Measurements from ENCODE around the gene CYP26A1. TPM values are rescaled to one million over a fixed set of nuclear protein-coding genes. Genes with fewer than 3 reads are reported as not detected.

The CYP26A1 gene
- total RNA-seq, 2 donors from 2014 or later = 5.6 TPM; not detected in 1

DNA sequence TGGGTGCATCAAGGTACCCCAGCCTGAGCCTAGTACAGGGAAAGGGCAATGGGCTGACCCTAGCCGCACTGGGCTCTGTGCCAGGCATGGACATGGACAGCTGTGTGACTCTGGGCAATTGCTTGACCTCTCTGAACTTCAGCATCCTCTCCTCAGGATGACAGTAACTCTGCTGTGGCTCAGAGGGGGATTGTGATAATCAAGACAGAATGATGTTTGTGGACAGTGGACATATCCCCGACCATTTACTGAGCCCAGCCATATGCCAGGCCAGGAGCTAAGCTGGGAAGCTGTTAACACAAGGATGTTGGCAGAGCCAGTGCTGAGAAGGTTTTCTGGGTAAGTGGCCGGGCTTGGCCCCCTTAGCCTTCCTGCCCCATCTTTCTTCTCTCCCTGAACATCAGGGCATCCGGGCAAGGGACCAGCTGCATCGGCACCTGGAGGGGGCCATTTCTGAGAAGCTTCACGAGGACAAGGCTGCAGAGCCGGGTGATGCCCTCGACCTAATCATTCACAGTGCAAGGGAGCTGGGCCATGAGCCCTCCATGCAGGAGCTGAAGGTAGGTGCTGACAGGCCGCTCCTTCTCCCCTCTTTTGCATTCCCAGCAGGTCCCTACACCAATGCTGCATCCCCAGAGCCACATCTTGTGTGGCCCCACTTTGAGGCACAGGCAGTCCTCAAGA is 9.6 kb upstream of the CYP26A1 start:
- WGBS, 2 donors = 59 to 67% methylated on average over 8 to 9 of the region's 9 CpGs
- ATAC-seq (no peak), DNase-seq (no peak)
- H3K36me3 ChIP-seq (replicated peaks in 1 of 2; ENCODE audit: insufficient read depth in 1 of 2, low read depth in 2 of 2) = no peaks in the 10 kb centered on the region
- H3K9me3 ChIP-seq = no peaks in the 10 kb centered on the region
- intact Hi-C loops (cut with DNase I) = no loop called here
- H3K27ac ChIP-seq = no peak overlapping the region
- H3K4me3 ChIP-seq = no peak overlapping the region
- no peaks in the 10 kb centered on the region for H3K27me3 ChIP-seq
- no peak for TF ChIP-seq POLR2A (IDR thresholded peaks at IDR 0.05)
- TF ChIP-seq, protein P1, sequence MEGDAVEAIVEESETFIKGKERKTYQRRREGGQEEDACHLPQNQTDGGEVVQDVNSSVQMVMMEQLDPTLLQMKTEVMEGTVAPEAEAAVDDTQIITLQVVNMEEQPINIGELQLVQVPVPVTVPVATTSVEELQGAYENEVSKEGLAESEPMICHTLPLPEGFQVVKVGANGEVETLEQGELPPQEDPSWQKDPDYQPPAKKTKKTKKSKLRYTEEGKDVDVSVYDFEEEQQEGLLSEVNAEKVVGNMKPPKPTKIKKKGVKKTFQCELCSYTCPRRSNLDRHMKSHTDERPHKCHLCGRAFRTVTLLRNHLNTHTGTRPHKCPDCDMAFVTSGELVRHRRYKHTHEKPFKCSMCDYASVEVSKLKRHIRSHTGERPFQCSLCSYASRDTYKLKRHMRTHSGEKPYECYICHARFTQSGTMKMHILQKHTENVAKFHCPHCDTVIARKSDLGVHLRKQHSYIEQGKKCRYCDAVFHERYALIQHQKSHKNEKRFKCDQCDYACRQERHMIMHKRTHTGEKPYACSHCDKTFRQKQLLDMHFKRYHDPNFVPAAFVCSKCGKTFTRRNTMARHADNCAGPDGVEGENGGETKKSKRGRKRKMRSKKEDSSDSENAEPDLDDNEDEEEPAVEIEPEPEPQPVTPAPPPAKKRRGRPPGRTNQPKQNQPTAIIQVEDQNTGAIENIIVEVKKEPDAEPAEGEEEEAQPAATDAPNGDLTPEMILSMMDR (IDR thresholded peaks at IDR 0.05) = no peak
- peaks cover 24% of the 10 kb centered on the region for H3K4me1 ChIP-seq

DNA sequence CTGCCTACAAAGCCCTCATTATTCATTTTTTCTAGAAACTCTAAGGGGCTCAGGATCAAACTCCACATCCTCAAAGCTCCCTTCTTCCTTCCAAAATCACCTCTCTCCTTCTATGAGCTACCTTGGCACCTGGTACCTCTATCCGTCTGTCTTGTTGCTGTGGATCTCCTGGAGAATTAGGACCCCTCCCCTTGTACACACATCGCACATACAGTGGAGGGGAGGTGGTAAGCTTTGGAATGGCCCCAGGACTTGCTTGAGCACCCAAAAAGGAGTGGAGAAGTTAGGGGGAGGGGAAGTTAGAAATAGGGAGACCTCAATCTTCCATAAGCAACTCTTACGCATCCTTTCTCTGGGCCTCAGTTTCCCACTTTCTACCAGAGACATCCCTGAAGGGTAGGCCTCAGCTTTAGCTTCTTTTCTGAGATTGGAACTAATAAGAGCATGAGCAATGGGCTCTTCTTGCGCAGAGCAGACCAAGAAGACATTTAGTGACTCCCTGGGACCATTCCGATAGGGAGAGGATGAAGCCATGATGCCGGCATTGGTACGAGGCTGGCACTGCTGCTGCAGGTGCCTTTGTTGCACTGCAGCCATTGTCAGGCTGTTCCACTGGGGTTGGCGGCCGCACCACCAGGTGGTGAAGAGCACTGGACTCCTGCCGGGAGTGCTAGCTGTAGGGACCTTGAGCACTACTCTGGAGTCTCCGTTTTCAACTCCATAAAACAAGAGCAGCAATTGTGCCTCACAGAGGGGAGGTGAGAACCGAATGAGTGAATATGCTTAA is 8.6 kb upstream of the CYP26A1 start:
- intact Hi-C loops (cut with DNase I) = no loop called here
- H3K27ac ChIP-seq = no peak overlapping the region
- 60 to 62% methylated on average over 10 to 12 of the region's 12 CpGs for WGBS, 2 donors

DNA sequence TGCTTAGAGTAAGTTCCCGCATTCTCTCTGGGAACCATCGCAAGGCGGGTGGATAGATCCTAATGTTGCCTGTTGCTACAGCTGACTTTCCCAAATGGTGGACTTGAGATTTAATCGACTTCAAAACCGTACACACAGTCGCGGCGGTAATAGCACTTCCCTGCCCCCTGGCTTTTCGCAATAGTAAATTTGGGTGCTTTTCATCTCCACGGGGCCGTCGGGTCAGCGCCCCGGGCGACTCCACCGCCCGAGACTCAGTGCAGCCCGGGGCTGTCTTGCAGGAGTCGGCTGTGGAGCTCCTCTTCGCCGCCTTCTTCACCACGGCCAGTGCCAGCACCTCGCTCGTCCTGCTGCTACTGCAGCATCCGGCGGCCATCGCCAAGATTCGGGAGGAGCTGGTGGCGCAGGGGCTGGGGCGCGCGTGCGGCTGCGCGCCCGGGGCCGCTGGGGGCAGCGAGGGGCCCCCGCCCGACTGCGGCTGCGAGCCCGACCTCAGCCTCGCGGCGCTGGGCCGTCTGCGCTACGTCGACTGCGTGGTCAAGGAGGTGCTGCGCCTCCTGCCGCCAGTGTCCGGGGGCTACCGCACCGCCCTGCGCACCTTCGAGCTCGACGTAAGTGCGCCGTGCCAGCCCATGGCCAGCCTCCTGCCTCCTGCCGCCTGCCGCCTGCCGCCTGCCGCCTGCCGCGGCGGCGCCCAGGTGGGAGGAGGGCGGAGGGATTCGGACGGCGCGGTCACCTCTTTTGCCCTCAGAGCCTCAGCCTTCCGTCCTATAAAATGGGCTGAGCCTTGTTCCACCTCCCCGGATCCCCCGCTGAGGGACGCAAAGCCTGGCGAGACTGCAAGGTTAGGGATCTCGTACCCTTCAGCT is 7.8 kb upstream of the CYP26A1 start:
- TF ChIP-seq, protein P1 (IDR thresholded peaks at IDR 0.05) = no peak
- TF ChIP-seq POLR2A (IDR thresholded peaks at IDR 0.05) = no peak
- DNase-seq (no peak), ATAC-seq (no peak)
- Histone ChIP-seq H3K36me3 (replicated peaks in 1 of 2; ENCODE audit: insufficient read depth in 1 of 2, low read depth in 2 of 2) (no peaks in the 10 kb centered on the region), H3K9me3 (no peaks in the 10 kb centered on the region), H3K27me3 (no peaks in the 10 kb centered on the region), H3K4me3 (no peak overlapping the region), H3K27ac (no peak overlapping the region), H3K4me1 (peaks cover 24% of the 10 kb centered on the region)
- WGBS, 2 donors = 14 to 32% methylated on average over 28 to 72 of the region's 81 CpGs
- intact Hi-C loops (cut with DNase I) = no loop called here

More for the DNA sequence above, 8.6 kb upstream of the CYP26A1 start:
- DNase-seq (no peak), ATAC-seq (no peak)
- no peaks in the 10 kb centered on the region for H3K36me3 ChIP-seq (replicated peaks in 1 of 2; ENCODE audit: insufficient read depth in 1 of 2, low read depth in 2 of 2)
- no peaks in the 10 kb centered on the region for H3K27me3 ChIP-seq
- no peaks in the 10 kb centered on the region for H3K9me3 ChIP-seq
- H3K4me1 ChIP-seq = peaks cover 24% of the 10 kb centered on the region
- no peak for TF ChIP-seq POLR2A (IDR thresholded peaks at IDR 0.05)
- TF ChIP-seq, protein P1 (IDR thresholded peaks at IDR 0.05) = no peak
- H3K4me3 ChIP-seq = no peak overlapping the region

DNA sequence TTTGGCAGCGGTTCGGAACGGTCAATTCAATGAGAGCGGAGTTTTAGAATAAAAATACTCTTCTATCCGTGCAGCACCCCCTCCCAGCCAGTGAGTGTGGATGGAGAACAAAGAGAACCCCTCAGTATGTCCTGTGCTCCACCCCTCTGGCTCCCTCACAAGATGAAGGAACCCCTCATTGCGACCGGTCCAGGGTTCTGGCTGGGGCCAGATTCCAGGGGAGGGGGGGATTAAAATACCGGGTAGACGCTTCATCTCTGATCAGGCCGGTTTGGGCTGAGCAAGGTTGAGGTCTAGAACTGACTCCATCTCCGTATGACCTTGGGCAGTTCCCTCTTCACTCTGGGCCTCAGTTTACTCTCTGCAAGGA is 7.2 kb upstream of the CYP26A1 start:
- 21 to 24% methylated on average over 9 to 11 of the region's 11 CpGs for WGBS, 2 donors
- no peaks in the 10 kb centered on the region for H3K9me3 ChIP-seq
- H3K27me3 ChIP-seq = no peaks in the 10 kb centered on the region
- H3K27ac ChIP-seq = no peak overlapping the region
- intact Hi-C loops (cut with DNase I) = no loop called here
- H3K36me3 ChIP-seq (replicated peaks in 1 of 2; ENCODE audit: insufficient read depth in 1 of 2, low read depth in 2 of 2) = no peaks in the 10 kb centered on the region
- TF ChIP-seq POLR2A (IDR thresholded peaks at IDR 0.05) = no peak
- TF ChIP-seq, protein P1 (IDR thresholded peaks at IDR 0.05) = no peak
- H3K4me3 ChIP-seq = no peak overlapping the region
- DNase-seq = no peak
- ATAC-seq = no peak
- H3K4me1 ChIP-seq = peaks cover 20% of the 10 kb centered on the region
